Upper lobe of left lung (tissue), 4 donors: Measurements from ENCODE around the gene BBS9.

Source experiments
- EP300 ChIP-seq, 4 donors: sonication (generic); formaldehyde crosslinking; IDR thresholded peaks; one replicate each; pipeline ENCODE4 v1.5.1; 2017; ENCODE audit warnings: antibody characterized with exemption in 4 of 4, control low read depth in 2 of 4
- POLR2A ChIP-seq, 4 donors: fragments of 450-650 bp; IDR thresholded peaks; one replicate each; pipeline ENCODE4 v1.5.1; 2016 to 2017; ENCODE audit warnings: antibody characterized with exemption in 4 of 4, mild to moderate bottlenecking in 2 of 4
- POLR2AphosphoS5 ChIP-seq, 2 donors: sonication (generic); formaldehyde crosslinking; IDR thresholded peaks; one replicate each; pipeline ENCODE4 v1.5.1; 2017; ENCODE audit warnings: antibody characterized with exemption in 2 of 2
- TF ChIP-seq, protein P1 (sequence below), 6 experiments: fragments of 450-650 bp in 4 of 6; fragments of 200-600 bp in 2 of 6; sonication (generic) in 2 of 6; IDR thresholded peaks; one replicate each; pipeline ENCODE4 v1.5.1; 2016 to 2019; ENCODE audit warnings: antibody characterized with exemption in 6 of 6

DNA sequence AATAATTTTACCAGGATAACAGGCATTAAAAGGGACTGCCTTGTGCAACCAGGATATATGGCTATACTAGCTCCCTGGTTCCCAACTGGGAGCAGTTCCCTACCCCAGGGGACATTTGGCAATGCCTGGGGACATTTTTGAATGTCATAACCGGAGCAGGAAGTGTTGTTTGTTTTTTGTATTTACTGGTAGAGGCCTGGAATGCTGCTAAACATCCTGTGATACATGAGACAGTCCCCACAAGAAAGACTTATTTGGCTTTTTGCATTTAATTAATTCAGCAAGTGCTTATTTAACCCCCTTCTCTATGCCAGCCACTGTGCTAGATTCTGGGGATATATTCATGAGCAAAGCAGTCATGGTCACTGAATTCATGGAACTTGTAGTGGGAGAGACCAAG lies 181.2 kb downstream of the BBS9 start:
- TF ChIP-seq POLR2AphosphoS5 (IDR thresholded peaks at IDR 0.05) (no peak), POLR2A (IDR thresholded peaks at IDR 0.05) (no peak), EP300 (IDR thresholded peaks at IDR 0.05) (no peak)
- TF ChIP-seq, protein P1, sequence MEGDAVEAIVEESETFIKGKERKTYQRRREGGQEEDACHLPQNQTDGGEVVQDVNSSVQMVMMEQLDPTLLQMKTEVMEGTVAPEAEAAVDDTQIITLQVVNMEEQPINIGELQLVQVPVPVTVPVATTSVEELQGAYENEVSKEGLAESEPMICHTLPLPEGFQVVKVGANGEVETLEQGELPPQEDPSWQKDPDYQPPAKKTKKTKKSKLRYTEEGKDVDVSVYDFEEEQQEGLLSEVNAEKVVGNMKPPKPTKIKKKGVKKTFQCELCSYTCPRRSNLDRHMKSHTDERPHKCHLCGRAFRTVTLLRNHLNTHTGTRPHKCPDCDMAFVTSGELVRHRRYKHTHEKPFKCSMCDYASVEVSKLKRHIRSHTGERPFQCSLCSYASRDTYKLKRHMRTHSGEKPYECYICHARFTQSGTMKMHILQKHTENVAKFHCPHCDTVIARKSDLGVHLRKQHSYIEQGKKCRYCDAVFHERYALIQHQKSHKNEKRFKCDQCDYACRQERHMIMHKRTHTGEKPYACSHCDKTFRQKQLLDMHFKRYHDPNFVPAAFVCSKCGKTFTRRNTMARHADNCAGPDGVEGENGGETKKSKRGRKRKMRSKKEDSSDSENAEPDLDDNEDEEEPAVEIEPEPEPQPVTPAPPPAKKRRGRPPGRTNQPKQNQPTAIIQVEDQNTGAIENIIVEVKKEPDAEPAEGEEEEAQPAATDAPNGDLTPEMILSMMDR (IDR thresholded peaks at IDR 0.05), result no peak
